Keratinocyte (primary cell): ENCODE results near the gene CDK14.

Source experiments
- EZH2 ChIP-seq: IDR thresholded peaks from one replicate; pipeline ENCODE4 v1.6.1; 2012; ENCODE audit warnings: inconsistent platforms, mild to moderate bottlenecking, low read length, moderate library complexity
- TF ChIP-seq, protein P1 (sequence below), 3 experiments: IDR thresholded peaks in 1 of 3; conservative IDR thresholded peaks in 1 of 3; optimal IDR thresholded peaks in 1 of 3; 2 replicates in 2 of 3; 3 replicates in 1 of 3; pipeline versions ENCODE3 to v1.5.1; 2011; ENCODE audit warnings: low read length in 3 of 3, mild to moderate bottlenecking in 3 of 3, moderate library complexity in 2 of 3, control low read depth in 1 of 3, inconsistent platforms in 1 of 3; ENCODE audit not compliant: insufficient read depth in 2 of 3; ENCODE audit errors: extremely low read depth in 1 of 3

DNA sequence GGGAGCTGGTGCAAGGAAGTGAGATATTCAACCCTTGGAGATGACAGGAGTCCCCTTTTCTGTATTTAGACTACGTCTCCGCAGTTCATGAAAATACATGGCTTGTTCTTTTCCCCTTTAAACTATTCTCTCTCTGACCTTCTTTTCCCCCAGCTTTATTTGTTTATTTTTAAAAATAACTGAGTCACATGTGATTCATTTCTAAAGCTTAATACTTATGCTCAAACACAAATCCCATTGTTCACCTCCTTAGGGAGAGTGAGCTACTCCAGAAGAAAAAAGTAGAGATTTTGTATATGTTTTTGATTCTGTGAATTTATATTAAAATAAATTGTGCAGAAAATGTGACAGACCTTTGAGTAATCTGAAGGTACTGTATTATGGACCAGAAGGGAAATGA, 632.2 kb downstream of the CDK14 start:
- TF ChIP-seq, protein P1, sequence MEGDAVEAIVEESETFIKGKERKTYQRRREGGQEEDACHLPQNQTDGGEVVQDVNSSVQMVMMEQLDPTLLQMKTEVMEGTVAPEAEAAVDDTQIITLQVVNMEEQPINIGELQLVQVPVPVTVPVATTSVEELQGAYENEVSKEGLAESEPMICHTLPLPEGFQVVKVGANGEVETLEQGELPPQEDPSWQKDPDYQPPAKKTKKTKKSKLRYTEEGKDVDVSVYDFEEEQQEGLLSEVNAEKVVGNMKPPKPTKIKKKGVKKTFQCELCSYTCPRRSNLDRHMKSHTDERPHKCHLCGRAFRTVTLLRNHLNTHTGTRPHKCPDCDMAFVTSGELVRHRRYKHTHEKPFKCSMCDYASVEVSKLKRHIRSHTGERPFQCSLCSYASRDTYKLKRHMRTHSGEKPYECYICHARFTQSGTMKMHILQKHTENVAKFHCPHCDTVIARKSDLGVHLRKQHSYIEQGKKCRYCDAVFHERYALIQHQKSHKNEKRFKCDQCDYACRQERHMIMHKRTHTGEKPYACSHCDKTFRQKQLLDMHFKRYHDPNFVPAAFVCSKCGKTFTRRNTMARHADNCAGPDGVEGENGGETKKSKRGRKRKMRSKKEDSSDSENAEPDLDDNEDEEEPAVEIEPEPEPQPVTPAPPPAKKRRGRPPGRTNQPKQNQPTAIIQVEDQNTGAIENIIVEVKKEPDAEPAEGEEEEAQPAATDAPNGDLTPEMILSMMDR (optimal IDR thresholded peaks at IDR 0.05 in 1 of 3, IDR thresholded peaks at IDR 0.05 in 1 of 3, conservative IDR thresholded peaks at IDR 0.05 in 1 of 3; ENCODE audit: extremely low read depth in 1 of 3, insufficient read depth in 2 of 3, low read length in 3 of 3), result no peak
- TF ChIP-seq EZH2, result no peak
